ENCODE data around the gene PAQR6. TPM values are rescaled to one million over a fixed set of nuclear protein-coding genes. Genes with fewer than 3 reads are reported as not detected.

Gene PAQR6
- total and polyA plus RNA-seq, 2 of the 4 experiments (the other 2 are of a cell fraction), result under 0.01 to 0.67 TPM

DNA sequence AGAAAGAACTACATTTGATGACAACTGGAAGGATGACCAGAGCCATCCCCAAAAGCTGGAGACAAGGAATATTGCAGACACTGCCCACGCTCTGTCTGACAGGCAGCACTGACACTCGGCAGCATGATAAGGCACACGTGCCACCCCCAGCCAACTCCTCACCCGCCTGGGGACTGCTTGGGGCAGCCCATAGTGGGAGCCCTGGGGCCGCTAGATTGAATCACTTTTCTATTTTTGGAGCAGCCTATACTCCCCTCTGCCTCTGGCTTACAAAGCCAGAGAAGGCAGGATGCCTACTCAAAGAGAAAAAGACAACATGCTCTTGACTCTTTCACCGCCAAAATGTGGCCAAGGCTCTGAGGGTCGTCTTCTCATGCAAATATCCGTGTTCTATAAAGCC is 33.4 kb upstream of the PAQR6 start:
- Histone ChIP-seq H4K91ac (ENCODE audit: insufficient read depth, low read depth, low read length) (no peak overlapping the region), H4K20me1 (ENCODE audit: insufficient read depth, low read length) (peaks cover 32% of the 10 kb centered on the region), H3K4ac (ENCODE audit: low read depth, low read length) (peak overlapping the region; percentile 53; the same call in 1 of the 2 replicates), H3K4me3 (ENCODE audit: insufficient read depth, low read depth, low read length) (peak overlapping the region; percentile 67; the same call in 1 of the 2 replicates), H2AK5ac (ENCODE audit: low read depth, low read length) (peak overlapping the region; percentile 76; the same call in 1 of the 2 replicates), H3K9ac (ENCODE audit: low read depth, low read length) (peak overlapping the region; percentile 86; the same call in 1 of the 2 replicates), H2BK20ac (ENCODE audit: low read depth, low read length) (no peak overlapping the region), H4K5ac (ENCODE audit: low read depth, low read length) (no peak overlapping the region), H2BK5ac (ENCODE audit: low read depth, low read length, poor library complexity, severe bottlenecking) (no peak overlapping the region), H3K14ac (replicated peaks; ENCODE audit: low read depth, low read length) (peak overlapping the region; percentile 88; the same call in 1 of the 2 replicates), H2AFZ (replicated peaks; ENCODE audit: low read length, poor library complexity) (no peak overlapping the region), H3K27me3 (ENCODE audit: control insufficient read depth, insufficient read depth, low read length) (no peaks in the 10 kb centered on the region), H3K56ac (ENCODE audit: extremely low read depth, insufficient read depth, low read length) (no peak overlapping the region), H3K27ac (ENCODE audit: insufficient read depth, low read length) (no peak overlapping the region), H2AK9ac (replicated peaks; ENCODE audit: low read depth, low read length, poor library complexity) (peak overlapping the region; percentile 12), H3K9me1 (ENCODE audit: insufficient read depth, low read length) (peaks cover 7% of the 10 kb centered on the region), H3K79me1 (ENCODE audit: low read depth in 1 of 2, low read length in 2 of 2) (peaks cover 45 to 73% of the 10 kb centered on the region in 2 experiments; a peak in 3 of 4 replicates), H2BK120ac (ENCODE audit: low read depth, low read length) (no peak overlapping the region), H3K9me3 (ENCODE audit: control insufficient read depth, insufficient read depth, low read length) (no peaks in the 10 kb centered on the region), H3K18ac (ENCODE audit: low read depth, low read length) (no peak overlapping the region), H3K23ac (ENCODE audit: low read depth, low read length) (peak overlapping the region; percentile 25; the same call in 1 of the 2 replicates), H3K4me2 (ENCODE audit: low read depth, low read length) (peak overlapping the region; percentile 90), H2BK15ac (ENCODE audit: low read depth, low read length) (no peak overlapping the region), H3K4me1 (ENCODE audit: control insufficient read depth, insufficient read depth, low read length) (peaks cover 11% of the 10 kb centered on the region), H3K36me3 (ENCODE audit: control insufficient read depth, insufficient read depth, low read length) (peaks cover 18% of the 10 kb centered on the region), H4K8ac (ENCODE audit: low read depth in 2 of 2, low read length in 2 of 2) (no peak overlapping the region)
- in situ Hi-C loops (cut with MboI; ENCODE audit: low sequenced_read_pairs) (no loop called here), intact Hi-C loops (cut with micrococcal nuclease) (no loop called here), dilution Hi-C loops (cut with HindIII; ENCODE audit: low sequenced_read_pairs, unreplicated experiment) (no loop called here)
- ATAC-seq (ENCODE audit: low read depth), result peak; percentile 6; the same call in 1 of the 2 replicates
- peak; percentile 55 for DNase-seq
- POLR2A ChIA-PET (ENCODE audit: unreplicated experiment), result interaction anchor here (1.0 kb wide), 1 partner anchor 13 kb away, joined by 3 read pairs; no protein-coding TSS in a partner anchor
- CTCF ChIA-PET, result interaction anchor here (0.6 to 1.0 kb wide), 2 partner anchors 18 to 341 kb away, joined by 3 to 7 read pairs; partner anchors contain the start of gene VHLL
- no TSS peak for BruUV-seq (replicated peaks)
- WGBS, 2 experiments (ENCODE audit: extremely low coverage in 2 of 2, insufficient read length in 1 of 2), result 7% methylated on average over 3 of the region's 8 CpGs; no CpG with 5 or more reads in 1 of the 2 experiments
- TF ChIP-seq RAD21 (IDR thresholded peaks at IDR 0.05; ENCODE audit: low read length) (no peak; the same call in 1 of the 2 replicates), SMC3 (IDR thresholded peaks at IDR 0.05; ENCODE audit: low read depth, low read length) (no peak), CEBPB (IDR thresholded peaks at IDR 0.05; ENCODE audit: low read depth, low read length) (no peak), NFE2L2 (IDR thresholded peaks at IDR 0.05; ENCODE audit: low read depth, low read length) (no peak), BHLHE40 (IDR thresholded peaks at IDR 0.05; ENCODE audit: low read depth, low read length) (peak; percentile 95), MXI1 (IDR thresholded peaks at IDR 0.05; ENCODE audit: borderline replicate concordance, low read depth, low read length) (peak; percentile 100), MAFK (IDR thresholded peaks at IDR 0.05; ENCODE audit: low read depth, low read length) (no peak), RFX5 (IDR thresholded peaks at IDR 0.05; ENCODE audit: low read depth, low read length) (no peak), FOS (IDR thresholded peaks at IDR 0.05; ENCODE audit: low read depth, low read length) (0 out of 2 replicates have a peak, but pooled peaks have one; percentile 43), MAZ (IDR thresholded peaks at IDR 0.05; ENCODE audit: borderline replicate concordance, low read depth, low read length) (no peak), POLR2A (IDR thresholded peaks at IDR 0.05; ENCODE audit: low read depth, low read length) (peak; percentile 52; the same call in 1 of the 2 replicates), RCOR1 (IDR thresholded peaks at IDR 0.05; ENCODE audit: insufficient replicate concordance, low read length) (no peak)
- TF ChIP-seq, protein P1, sequence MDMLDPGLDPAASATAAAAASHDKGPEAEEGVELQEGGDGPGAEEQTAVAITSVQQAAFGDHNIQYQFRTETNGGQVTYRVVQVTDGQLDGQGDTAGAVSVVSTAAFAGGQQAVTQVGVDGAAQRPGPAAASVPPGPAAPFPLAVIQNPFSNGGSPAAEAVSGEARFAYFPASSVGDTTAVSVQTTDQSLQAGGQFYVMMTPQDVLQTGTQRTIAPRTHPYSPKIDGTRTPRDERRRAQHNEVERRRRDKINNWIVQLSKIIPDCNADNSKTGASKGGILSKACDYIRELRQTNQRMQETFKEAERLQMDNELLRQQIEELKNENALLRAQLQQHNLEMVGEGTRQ (IDR thresholded peaks at IDR 0.05; ENCODE audit: low read depth, low read length), result peak; percentile 72
- TF ChIP-seq, protein P2, sequence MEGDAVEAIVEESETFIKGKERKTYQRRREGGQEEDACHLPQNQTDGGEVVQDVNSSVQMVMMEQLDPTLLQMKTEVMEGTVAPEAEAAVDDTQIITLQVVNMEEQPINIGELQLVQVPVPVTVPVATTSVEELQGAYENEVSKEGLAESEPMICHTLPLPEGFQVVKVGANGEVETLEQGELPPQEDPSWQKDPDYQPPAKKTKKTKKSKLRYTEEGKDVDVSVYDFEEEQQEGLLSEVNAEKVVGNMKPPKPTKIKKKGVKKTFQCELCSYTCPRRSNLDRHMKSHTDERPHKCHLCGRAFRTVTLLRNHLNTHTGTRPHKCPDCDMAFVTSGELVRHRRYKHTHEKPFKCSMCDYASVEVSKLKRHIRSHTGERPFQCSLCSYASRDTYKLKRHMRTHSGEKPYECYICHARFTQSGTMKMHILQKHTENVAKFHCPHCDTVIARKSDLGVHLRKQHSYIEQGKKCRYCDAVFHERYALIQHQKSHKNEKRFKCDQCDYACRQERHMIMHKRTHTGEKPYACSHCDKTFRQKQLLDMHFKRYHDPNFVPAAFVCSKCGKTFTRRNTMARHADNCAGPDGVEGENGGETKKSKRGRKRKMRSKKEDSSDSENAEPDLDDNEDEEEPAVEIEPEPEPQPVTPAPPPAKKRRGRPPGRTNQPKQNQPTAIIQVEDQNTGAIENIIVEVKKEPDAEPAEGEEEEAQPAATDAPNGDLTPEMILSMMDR (conservative IDR thresholded peaks at IDR 0.05; ENCODE audit: low read depth, low read length), result peak; percentile 26; the same call in 1 of the 2 replicates
- TF ChIP-seq, protein P3, sequence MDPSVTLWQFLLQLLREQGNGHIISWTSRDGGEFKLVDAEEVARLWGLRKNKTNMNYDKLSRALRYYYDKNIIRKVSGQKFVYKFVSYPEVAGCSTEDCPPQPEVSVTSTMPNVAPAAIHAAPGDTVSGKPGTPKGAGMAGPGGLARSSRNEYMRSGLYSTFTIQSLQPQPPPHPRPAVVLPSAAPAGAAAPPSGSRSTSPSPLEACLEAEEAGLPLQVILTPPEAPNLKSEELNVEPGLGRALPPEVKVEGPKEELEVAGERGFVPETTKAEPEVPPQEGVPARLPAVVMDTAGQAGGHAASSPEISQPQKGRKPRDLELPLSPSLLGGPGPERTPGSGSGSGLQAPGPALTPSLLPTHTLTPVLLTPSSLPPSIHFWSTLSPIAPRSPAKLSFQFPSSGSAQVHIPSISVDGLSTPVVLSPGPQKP (IDR thresholded peaks at IDR 0.05; ENCODE audit: borderline replicate concordance, low read depth, low read length), result no peak
